Measurements from ENCODE around the gene BRI3.

BRI3 gene

GRCh38 chr7:98242342-98242741 lies 39.1 kb upstream of the BRI3 start:
- ChIA-PET CTCF (no interaction called here), POLR2A (no interaction called here)
- no peak for DNase-seq (ENCODE audit: extremely low spot score)
- TF ChIP-seq CTBP1 (IDR thresholded peaks at IDR 0.05; ENCODE audit: borderline replicate concordance) (no peak), LEF1 (IDR thresholded peaks at IDR 0.05; ENCODE audit: borderline replicate concordance) (no peak), ELF4 (IDR thresholded peaks at IDR 0.05) (no peak), SUZ12 (IDR thresholded peaks at IDR 0.05) (no peak), FOXM1 (IDR thresholded peaks at IDR 0.05; ENCODE audit: borderline replicate concordance) (no peak), ZNF384 (IDR thresholded peaks at IDR 0.05) (no peak), FOXK2 (IDR thresholded peaks at IDR 0.05) (no peak), FOXA1 (IDR thresholded peaks at IDR 0.05) (no peak), BHLHE40 (IDR thresholded peaks at IDR 0.05; ENCODE audit: borderline replicate concordance) (no peak), SP1 (IDR thresholded peaks at IDR 0.05) (no peak)

- no peak for DNase-seq (ENCODE audit: extremely low spot score)
- POLR2A ChIA-PET, result no interaction called here
- TF ChIP-seq LEF1 (IDR thresholded peaks at IDR 0.05; ENCODE audit: borderline replicate concordance), result no peak
- TF ChIP-seq ELF4 (IDR thresholded peaks at IDR 0.05), result no peak
- no peak for TF ChIP-seq ZNF384 (IDR thresholded peaks at IDR 0.05)
- TF ChIP-seq ARNT (IDR thresholded peaks at IDR 0.05), result no peak
- no peak for TF ChIP-seq FOXK2 (IDR thresholded peaks at IDR 0.05)
- TF ChIP-seq SUZ12 (IDR thresholded peaks at IDR 0.05), result no peak
- no peak for TF ChIP-seq BHLHE40 (IDR thresholded peaks at IDR 0.05; ENCODE audit: borderline replicate concordance)
- TF ChIP-seq SP1 (IDR thresholded peaks at IDR 0.05), result no peak
- no peak for TF ChIP-seq PKNOX1 (IDR thresholded peaks at IDR 0.05)
- CTCF ChIA-PET, result no interaction called here
Observed at GRCh38 chr7:98242934-98243333, 38.6 kb upstream of the BRI3 start.

GRCh38 chr7:98244871-98245270 lies 36.6 kb upstream of the BRI3 start:
- POLR2A ChIA-PET, result no interaction called here
- CTCF ChIA-PET, result no interaction called here
- no peak for DNase-seq (ENCODE audit: extremely low spot score)
- TF ChIP-seq FOXA1 (IDR thresholded peaks at IDR 0.05), result no peak
- no peak for TF ChIP-seq ZNF384 (IDR thresholded peaks at IDR 0.05)
- no peak for TF ChIP-seq CTBP1 (IDR thresholded peaks at IDR 0.05; ENCODE audit: borderline replicate concordance)
- no peak for TF ChIP-seq HDGF (IDR thresholded peaks at IDR 0.05; ENCODE audit: borderline replicate concordance)
- TF ChIP-seq FOXM1 (IDR thresholded peaks at IDR 0.05; ENCODE audit: borderline replicate concordance), result no peak
- TF ChIP-seq L3MBTL2 (conservative IDR thresholded peaks at IDR 0.05), result no peak
- TF ChIP-seq LEF1 (IDR thresholded peaks at IDR 0.05; ENCODE audit: borderline replicate concordance), result no peak

- no peak for DNase-seq (ENCODE audit: extremely low spot score)
- CTCF ChIA-PET, result interaction anchor here (0.6 kb wide), 1 partner anchor 9 kb away, joined by 3 read pairs; no protein-coding TSS in a partner anchor
- no peak for TF ChIP-seq FOXK2 (IDR thresholded peaks at IDR 0.05)
- no peak for TF ChIP-seq FOXM1 (IDR thresholded peaks at IDR 0.05; ENCODE audit: borderline replicate concordance)
- TF ChIP-seq PKNOX1 (IDR thresholded peaks at IDR 0.05), result no peak
- no peak for TF ChIP-seq L3MBTL2 (conservative IDR thresholded peaks at IDR 0.05)
- TF ChIP-seq SP1 (IDR thresholded peaks at IDR 0.05), result no peak
- no peak for TF ChIP-seq ELF4 (IDR thresholded peaks at IDR 0.05)
- TF ChIP-seq TARDBP (IDR thresholded peaks at IDR 0.05), result no peak
- no peak for TF ChIP-seq FOXA1 (IDR thresholded peaks at IDR 0.05)
- no peak for TF ChIP-seq CTBP1 (IDR thresholded peaks at IDR 0.05; ENCODE audit: borderline replicate concordance)
- TF ChIP-seq HDGF (IDR thresholded peaks at IDR 0.05; ENCODE audit: borderline replicate concordance), result no peak
- TF ChIP-seq LEF1 (IDR thresholded peaks at IDR 0.05; ENCODE audit: borderline replicate concordance), result no peak
- TF ChIP-seq ZNF384 (IDR thresholded peaks at IDR 0.05), result no peak
- no peak for TF ChIP-seq ARNT (IDR thresholded peaks at IDR 0.05)
- no peak for TF ChIP-seq SUZ12 (IDR thresholded peaks at IDR 0.05)
- TF ChIP-seq NFRKB (IDR thresholded peaks at IDR 0.05), result no peak
- no peak for TF ChIP-seq BHLHE40 (IDR thresholded peaks at IDR 0.05; ENCODE audit: borderline replicate concordance)
- POLR2A ChIA-PET, result no interaction called here
Observed at GRCh38 chr7:98248156-98248555, 33.3 kb upstream of the BRI3 start.

GRCh38 chr7:98249106-98249505 lies 32.4 kb upstream of the BRI3 start:
- POLR2A ChIA-PET, result no interaction called here
- CTCF ChIA-PET, result no interaction called here
- no peak for TF ChIP-seq HDGF (IDR thresholded peaks at IDR 0.05; ENCODE audit: borderline replicate concordance)
- no peak for TF ChIP-seq CTBP1 (IDR thresholded peaks at IDR 0.05; ENCODE audit: borderline replicate concordance)
- no peak for TF ChIP-seq TARDBP (IDR thresholded peaks at IDR 0.05)
- no peak for TF ChIP-seq ZNF384 (IDR thresholded peaks at IDR 0.05)
- TF ChIP-seq ARNT (IDR thresholded peaks at IDR 0.05), result no peak
- no peak for TF ChIP-seq BHLHE40 (IDR thresholded peaks at IDR 0.05; ENCODE audit: borderline replicate concordance)
- TF ChIP-seq ELF4 (IDR thresholded peaks at IDR 0.05), result no peak
- TF ChIP-seq NFRKB (IDR thresholded peaks at IDR 0.05), result no peak
- TF ChIP-seq FOXK2 (IDR thresholded peaks at IDR 0.05), result no peak
- TF ChIP-seq L3MBTL2 (conservative IDR thresholded peaks at IDR 0.05), result no peak
- TF ChIP-seq SUZ12 (IDR thresholded peaks at IDR 0.05), result no peak
- DNase-seq (ENCODE audit: extremely low spot score), result no peak

GRCh38 chr7:98250789-98251188 lies 30.7 kb upstream of the BRI3 start:
- CTCF ChIA-PET, result no interaction called here
- POLR2A ChIA-PET, result no interaction called here
- no peak for DNase-seq (ENCODE audit: extremely low spot score)
- TF ChIP-seq PKNOX1 (IDR thresholded peaks at IDR 0.05), result no peak
- no peak for TF ChIP-seq ARNT (IDR thresholded peaks at IDR 0.05)
- TF ChIP-seq NFRKB (IDR thresholded peaks at IDR 0.05), result no peak
- TF ChIP-seq ZNF384 (IDR thresholded peaks at IDR 0.05), result no peak
- no peak for TF ChIP-seq L3MBTL2 (conservative IDR thresholded peaks at IDR 0.05)
- no peak for TF ChIP-seq LEF1 (IDR thresholded peaks at IDR 0.05; ENCODE audit: borderline replicate concordance)
- TF ChIP-seq SP1 (IDR thresholded peaks at IDR 0.05), result no peak

- TF ChIP-seq ARNT (IDR thresholded peaks at IDR 0.05) (no peak), L3MBTL2 (conservative IDR thresholded peaks at IDR 0.05) (no peak), HDGF (IDR thresholded peaks at IDR 0.05; ENCODE audit: borderline replicate concordance) (no peak), BHLHE40 (IDR thresholded peaks at IDR 0.05; ENCODE audit: borderline replicate concordance) (no peak), LEF1 (IDR thresholded peaks at IDR 0.05; ENCODE audit: borderline replicate concordance) (no peak), NFRKB (IDR thresholded peaks at IDR 0.05) (no peak), ZNF384 (IDR thresholded peaks at IDR 0.05) (no peak), PKNOX1 (IDR thresholded peaks at IDR 0.05) (no peak), ELF4 (IDR thresholded peaks at IDR 0.05) (no peak), CTBP1 (IDR thresholded peaks at IDR 0.05; ENCODE audit: borderline replicate concordance) (no peak), SUZ12 (IDR thresholded peaks at IDR 0.05) (no peak), FOXK2 (IDR thresholded peaks at IDR 0.05) (no peak), SP1 (IDR thresholded peaks at IDR 0.05) (no peak), FOXM1 (IDR thresholded peaks at IDR 0.05; ENCODE audit: borderline replicate concordance) (no peak), FOXA1 (IDR thresholded peaks at IDR 0.05) (no peak), TARDBP (IDR thresholded peaks at IDR 0.05) (no peak)
- DNase-seq (ENCODE audit: extremely low spot score), result no peak
- ChIA-PET POLR2A (no interaction called here), CTCF (no interaction called here)
Observed at GRCh38 chr7:98251231-98251600, 30.3 kb upstream of the BRI3 start.
